ENCODE data around the gene SAMD4B. TPM values are rescaled to one million over a fixed set of nuclear protein-coding genes. Genes with fewer than 3 reads are reported as not detected.

SAMD4B gene
- total and polyA plus RNA-seq, 10 of the 15 experiments (the other 5 are each of a cell fraction or from before 2014, with no cell fraction given), result 2.4 to 43.3 (median 23.9) TPM

DNA sequence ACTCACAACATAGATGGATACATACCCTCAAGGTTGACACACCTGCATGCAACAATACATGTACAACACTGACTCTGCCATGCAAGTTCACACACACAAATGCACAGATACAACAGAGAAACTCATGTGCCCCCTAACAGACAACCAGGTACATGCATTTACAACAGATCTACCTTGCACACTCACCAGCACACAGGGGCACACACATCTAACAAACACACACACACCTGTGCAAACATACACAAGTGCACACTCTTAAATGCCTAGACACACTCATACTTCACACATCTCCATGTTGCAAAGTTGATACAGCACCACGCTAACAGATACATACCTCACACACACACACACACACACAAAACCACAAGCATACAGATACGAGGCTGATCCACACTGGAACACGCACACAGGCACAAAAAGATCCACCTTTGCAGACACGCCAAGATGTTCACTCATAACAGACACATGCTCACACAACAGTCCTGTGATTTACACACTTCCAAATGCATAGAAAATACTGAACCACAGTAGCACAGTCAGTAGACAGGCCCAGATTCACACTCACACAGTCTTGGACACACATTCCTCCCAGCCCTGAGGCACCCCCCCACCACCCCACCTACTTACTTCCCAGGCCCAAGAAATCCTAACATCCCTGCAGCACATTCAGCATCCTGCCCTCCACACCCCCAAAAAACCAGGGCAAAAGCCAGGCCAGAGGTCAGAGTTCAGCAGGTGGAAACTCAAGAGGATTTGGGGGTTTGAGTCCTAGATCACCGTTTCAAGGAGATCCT lies 22.9 kb upstream of the SAMD4B start:
- no peak for FAIRE-seq
- Histone ChIP-seq H3K79me2 (ENCODE audit: control insufficient read depth, insufficient read depth, low read length) (no peaks in the 10 kb centered on the region), H3K4me2 (ENCODE audit: control insufficient read depth, insufficient read depth) (no peak overlapping the region), H3K36me3 (ENCODE audit: control insufficient read depth in 2 of 2, insufficient read depth in 2 of 2, low read length in 1 of 2) (no peaks in the 10 kb centered on the region), H2AFZ (ENCODE audit: control insufficient read depth, low read depth, low read length) (no peak overlapping the region), H3K9me3 (replicated peaks; ENCODE audit: control insufficient read depth, insufficient read depth, low read length) (no peaks in the 10 kb centered on the region), H3K9ac (ENCODE audit: control insufficient read depth, insufficient read depth, low read length) (no peak overlapping the region), H3K4me1 (ENCODE audit: control insufficient read depth, insufficient read depth, low read length) (no peaks in the 10 kb centered on the region), H4K20me1 (ENCODE audit: control insufficient read depth, insufficient read depth) (no peaks in the 10 kb centered on the region), H3K27me3 (replicated peaks in 1 of 2; ENCODE audit: control insufficient read depth in 2 of 2, insufficient read depth in 2 of 2, low read length in 1 of 2) (no peaks in the 10 kb centered on the region; a peak in 1 of 4 replicates), H3K4me3 (no peak overlapping the region), H3K27ac (ENCODE audit: control insufficient read depth, insufficient read depth) (no peak overlapping the region)
- in situ Hi-C loops (cut with MboI) (no loop called here), intact Hi-C loops (cut with micrococcal nuclease; ENCODE audit: unreplicated experiment) (no loop called here)
- TF ChIP-seq, protein P1, sequence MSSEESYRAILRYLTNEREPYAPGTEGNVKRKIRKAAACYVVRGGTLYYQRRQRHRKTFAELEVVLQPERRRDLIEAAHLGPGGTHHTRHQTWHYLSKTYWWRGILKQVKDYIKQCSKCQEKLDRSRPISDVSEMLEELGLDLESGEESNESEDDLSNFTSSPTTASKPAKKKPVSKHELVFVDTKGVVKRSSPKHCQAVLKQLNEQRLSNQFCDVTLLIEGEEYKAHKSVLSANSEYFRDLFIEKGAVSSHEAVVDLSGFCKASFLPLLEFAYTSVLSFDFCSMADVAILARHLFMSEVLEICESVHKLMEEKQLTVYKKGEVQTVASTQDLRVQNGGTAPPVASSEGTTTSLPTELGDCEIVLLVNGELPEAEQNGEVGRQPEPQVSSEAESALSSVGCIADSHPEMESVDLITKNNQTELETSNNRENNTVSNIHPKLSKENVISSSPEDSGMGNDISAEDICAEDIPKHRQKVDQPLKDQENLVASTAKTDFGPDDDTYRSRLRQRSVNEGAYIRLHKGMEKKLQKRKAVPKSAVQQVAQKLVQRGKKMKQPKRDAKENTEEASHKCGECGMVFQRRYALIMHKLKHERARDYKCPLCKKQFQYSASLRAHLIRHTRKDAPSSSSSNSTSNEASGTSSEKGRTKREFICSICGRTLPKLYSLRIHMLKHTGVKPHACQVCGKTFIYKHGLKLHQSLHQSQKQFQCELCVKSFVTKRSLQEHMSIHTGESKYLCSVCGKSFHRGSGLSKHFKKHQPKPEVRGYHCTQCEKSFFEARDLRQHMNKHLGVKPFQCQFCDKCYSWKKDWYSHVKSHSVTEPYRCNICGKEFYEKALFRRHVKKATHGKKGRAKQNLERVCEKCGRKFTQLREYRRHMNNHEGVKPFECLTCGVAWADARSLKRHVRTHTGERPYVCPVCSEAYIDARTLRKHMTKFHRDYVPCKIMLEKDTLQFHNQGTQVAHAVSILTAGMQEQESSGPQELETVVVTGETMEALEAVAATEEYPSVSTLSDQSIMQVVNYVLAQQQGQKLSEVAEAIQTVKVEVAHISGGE (CRISPR knock-in tag; IDR thresholded peaks at IDR 0.05), result no peak
- TF ChIP-seq, protein P2, sequence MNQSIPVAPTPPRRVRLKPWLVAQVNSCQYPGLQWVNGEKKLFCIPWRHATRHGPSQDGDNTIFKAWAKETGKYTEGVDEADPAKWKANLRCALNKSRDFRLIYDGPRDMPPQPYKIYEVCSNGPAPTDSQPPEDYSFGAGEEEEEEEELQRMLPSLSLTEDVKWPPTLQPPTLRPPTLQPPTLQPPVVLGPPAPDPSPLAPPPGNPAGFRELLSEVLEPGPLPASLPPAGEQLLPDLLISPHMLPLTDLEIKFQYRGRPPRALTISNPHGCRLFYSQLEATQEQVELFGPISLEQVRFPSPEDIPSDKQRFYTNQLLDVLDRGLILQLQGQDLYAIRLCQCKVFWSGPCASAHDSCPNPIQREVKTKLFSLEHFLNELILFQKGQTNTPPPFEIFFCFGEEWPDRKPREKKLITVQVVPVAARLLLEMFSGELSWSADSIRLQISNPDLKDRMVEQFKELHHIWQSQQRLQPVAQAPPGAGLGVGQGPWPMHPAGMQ (IDR thresholded peaks at IDR 0.05; ENCODE audit: borderline replicate concordance), result no peak
- no peak for TF ChIP-seq POLR2AphosphoS5 (IDR thresholded peaks at IDR 0.05; ENCODE audit: low read length)
- TF ChIP-seq SIX5 (IDR thresholded peaks at IDR 0.05; ENCODE audit: low read depth, low read length, severe bottlenecking), result no peak
- TF ChIP-seq, protein P3, sequence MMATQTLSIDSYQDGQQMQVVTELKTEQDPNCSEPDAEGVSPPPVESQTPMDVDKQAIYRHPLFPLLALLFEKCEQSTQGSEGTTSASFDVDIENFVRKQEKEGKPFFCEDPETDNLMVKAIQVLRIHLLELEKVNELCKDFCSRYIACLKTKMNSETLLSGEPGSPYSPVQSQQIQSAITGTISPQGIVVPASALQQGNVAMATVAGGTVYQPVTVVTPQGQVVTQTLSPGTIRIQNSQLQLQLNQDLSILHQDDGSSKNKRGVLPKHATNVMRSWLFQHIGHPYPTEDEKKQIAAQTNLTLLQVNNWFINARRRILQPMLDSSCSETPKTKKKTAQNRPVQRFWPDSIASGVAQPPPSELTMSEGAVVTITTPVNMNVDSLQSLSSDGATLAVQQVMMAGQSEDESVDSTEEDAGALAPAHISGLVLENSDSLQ (IDR thresholded peaks at IDR 0.05), result no peak
- no peak for TF ChIP-seq ZNF622 (IDR thresholded peaks at IDR 0.05)
- TF ChIP-seq FOXM1 (IDR thresholded peaks at IDR 0.05; ENCODE audit: low read depth, low read length), result no peak
- TF ChIP-seq WRNIP1 (IDR thresholded peaks at IDR 0.05; ENCODE audit: borderline replicate concordance, low read depth, low read length), result no peak
- TF ChIP-seq, protein P4, sequence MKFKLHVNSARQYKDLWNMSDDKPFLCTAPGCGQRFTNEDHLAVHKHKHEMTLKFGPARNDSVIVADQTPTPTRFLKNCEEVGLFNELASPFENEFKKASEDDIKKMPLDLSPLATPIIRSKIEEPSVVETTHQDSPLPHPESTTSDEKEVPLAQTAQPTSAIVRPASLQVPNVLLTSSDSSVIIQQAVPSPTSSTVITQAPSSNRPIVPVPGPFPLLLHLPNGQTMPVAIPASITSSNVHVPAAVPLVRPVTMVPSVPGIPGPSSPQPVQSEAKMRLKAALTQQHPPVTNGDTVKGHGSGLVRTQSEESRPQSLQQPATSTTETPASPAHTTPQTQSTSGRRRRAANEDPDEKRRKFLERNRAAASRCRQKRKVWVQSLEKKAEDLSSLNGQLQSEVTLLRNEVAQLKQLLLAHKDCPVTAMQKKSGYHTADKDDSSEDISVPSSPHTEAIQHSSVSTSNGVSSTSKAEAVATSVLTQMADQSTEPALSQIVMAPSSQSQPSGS (IDR thresholded peaks at IDR 0.05; ENCODE audit: low read length), result no peak
- TF ChIP-seq, protein P5, sequence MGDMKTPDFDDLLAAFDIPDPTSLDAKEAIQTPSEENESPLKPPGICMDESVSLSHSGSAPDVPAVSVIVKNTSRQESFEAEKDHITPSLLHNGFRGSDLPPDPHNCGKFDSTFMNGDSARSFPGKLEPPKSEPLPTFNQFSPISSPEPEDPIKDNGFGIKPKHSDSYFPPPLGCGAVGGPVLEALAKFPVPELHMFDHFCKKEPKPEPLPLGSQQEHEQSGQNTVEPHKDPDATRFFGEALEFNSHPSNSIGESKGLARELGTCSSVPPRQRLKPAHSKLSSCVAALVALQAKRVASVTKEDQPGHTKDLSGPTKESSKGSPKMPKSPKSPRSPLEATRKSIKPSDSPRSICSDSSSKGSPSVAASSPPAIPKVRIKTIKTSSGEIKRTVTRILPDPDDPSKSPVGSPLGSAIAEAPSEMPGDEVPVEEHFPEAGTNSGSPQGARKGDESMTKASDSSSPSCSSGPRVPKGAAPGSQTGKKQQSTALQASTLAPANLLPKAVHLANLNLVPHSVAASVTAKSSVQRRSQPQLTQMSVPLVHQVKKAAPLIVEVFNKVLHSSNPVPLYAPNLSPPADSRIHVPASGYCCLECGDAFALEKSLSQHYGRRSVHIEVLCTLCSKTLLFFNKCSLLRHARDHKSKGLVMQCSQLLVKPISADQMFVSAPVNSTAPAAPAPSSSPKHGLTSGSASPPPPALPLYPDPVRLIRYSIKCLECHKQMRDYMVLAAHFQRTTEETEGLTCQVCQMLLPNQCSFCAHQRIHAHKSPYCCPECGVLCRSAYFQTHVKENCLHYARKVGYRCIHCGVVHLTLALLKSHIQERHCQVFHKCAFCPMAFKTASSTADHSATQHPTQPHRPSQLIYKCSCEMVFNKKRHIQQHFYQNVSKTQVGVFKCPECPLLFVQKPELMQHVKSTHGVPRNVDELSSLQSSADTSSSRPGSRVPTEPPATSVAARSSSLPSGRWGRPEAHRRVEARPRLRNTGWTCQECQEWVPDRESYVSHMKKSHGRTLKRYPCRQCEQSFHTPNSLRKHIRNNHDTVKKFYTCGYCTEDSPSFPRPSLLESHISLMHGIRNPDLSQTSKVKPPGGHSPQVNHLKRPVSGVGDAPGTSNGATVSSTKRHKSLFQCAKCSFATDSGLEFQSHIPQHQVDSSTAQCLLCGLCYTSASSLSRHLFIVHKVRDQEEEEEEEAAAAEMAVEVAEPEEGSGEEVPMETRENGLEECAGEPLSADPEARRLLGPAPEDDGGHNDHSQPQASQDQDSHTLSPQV (IDR thresholded peaks at IDR 0.05), result no peak
- ChIA-PET RAD21 (ENCODE audit: unreplicated experiment) (no interaction called here), SMC1A (ENCODE audit: uncharacterized antibody, unreplicated experiment) (no interaction called here), CTCF (no interaction called here), POLR2A (no interaction called here)
- no peak for ATAC-seq
- DNase-seq (ENCODE audit: low read depth, low spot score), result no peak
- no TSS peak for BruUV-seq (replicated peaks)
- WGBS (ENCODE audit: insufficient coverage, insufficient replicate concordance, low lambda C conversion rate, missing lambda C conversion rate), result 85% methylated on average over 5 of the region's 5 CpGs
